ENCODE data around the gene DPYD. TPM values are rescaled to one million over a fixed set of nuclear protein-coding genes. Genes with fewer than 3 reads are reported as not detected.

The DPYD gene
- total and polyA plus RNA-seq, 12 donors: 4.1 to 22.0 (median 7.0) TPM

DNA sequence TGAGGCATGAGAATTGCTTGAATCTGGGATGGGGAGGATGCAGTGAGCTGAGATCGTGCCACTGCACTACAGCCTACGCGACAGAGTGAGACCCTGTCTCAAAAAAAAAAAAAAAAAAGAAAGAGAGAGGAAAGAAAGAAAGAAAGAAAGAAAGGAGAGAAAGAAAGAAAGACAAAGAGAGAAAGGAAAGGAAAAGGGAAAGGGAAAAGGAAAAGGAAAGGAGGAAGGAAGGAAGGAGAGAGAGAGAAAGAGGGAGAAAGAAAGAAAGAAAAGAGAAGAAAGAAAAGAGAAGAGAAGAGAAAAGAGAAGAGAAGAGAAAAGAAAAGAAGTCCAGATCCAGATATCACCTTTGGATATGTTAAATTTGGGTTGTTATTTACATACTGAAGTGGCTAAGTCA is 106.0 kb downstream of the DPYD start:
- WGBS, 2 donors: 87 to 94% methylated on average over 3 of the region's 3 CpGs
- DNase-seq (no peak), ATAC-seq (no peak)
- Histone ChIP-seq H3K27me3 (no peaks in the 10 kb centered on the region), H3K27ac (no peak overlapping the region), H3K9me3 (no peaks in the 10 kb centered on the region), H3K36me3 (no peaks in the 10 kb centered on the region), H3K4me3 (no peak overlapping the region), H3K4me1 (no peaks in the 10 kb centered on the region)
- intact Hi-C loops (cut with DNase I): loop anchor here in 2 of 10 donors (5.0 to 10.0 kb wide), 3 partner anchors 150 to 678 kb away; no protein-coding TSS in a partner anchor
- TF ChIP-seq, protein P1, sequence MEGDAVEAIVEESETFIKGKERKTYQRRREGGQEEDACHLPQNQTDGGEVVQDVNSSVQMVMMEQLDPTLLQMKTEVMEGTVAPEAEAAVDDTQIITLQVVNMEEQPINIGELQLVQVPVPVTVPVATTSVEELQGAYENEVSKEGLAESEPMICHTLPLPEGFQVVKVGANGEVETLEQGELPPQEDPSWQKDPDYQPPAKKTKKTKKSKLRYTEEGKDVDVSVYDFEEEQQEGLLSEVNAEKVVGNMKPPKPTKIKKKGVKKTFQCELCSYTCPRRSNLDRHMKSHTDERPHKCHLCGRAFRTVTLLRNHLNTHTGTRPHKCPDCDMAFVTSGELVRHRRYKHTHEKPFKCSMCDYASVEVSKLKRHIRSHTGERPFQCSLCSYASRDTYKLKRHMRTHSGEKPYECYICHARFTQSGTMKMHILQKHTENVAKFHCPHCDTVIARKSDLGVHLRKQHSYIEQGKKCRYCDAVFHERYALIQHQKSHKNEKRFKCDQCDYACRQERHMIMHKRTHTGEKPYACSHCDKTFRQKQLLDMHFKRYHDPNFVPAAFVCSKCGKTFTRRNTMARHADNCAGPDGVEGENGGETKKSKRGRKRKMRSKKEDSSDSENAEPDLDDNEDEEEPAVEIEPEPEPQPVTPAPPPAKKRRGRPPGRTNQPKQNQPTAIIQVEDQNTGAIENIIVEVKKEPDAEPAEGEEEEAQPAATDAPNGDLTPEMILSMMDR (IDR thresholded peaks at IDR 0.05): no peak

DNA sequence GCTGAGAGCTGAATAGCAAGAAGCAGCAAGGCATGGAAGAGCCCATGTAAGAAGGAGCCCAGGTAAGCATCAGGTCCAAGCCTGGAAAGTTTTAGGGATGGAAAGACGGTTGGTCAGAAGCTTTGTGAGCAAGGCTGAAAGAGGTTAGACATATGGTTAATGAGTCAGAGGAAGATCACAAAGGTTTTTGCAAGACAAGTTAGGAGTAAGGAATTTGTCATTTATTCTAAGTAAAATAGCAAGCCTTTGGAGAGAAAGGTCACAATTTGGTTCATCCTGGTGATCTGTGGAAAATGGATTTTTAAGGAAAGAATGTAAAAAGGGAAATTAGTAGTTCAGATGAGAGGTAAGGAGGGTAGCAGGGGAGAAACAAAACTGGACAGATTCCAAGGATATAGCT is 106.7 kb downstream of the DPYD start:
- intact Hi-C loops (cut with DNase I): loop anchor here in 2 of 10 donors (10.0 kb wide), 2 partner anchors 149 to 569 kb away; no protein-coding TSS in a partner anchor
- WGBS, 2 donors: 82 to 93% methylated on average over 1 of the region's 1 CpG
- no peak for ATAC-seq

DNA sequence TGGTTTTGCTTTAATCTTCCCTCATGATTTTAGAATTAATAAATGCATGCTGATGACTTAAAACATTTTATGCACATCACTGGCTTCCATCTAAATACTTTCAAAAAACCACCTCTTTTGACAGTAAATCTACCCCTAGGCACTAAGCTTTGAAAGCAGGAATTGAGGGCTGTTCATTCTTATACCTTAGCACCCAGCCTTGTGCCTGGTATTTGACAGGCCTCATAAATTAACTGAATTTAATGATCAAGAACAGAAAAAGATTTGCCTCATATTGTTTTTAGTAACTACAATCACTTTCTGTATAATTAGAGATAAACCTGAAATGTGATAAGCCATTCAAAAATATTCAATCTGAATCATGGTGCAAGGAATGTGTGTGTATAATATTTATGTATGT is 108.8 kb downstream of the DPYD start:
- Histone ChIP-seq H3K36me3 (no peaks in the 10 kb centered on the region), H3K4me1 (peaks cover 0 to 2% (median 0%) of the 10 kb centered on the region in 9 donors), H3K9me3 (no peaks in the 10 kb centered on the region), H3K4me3 (no peak overlapping the region), H3K27ac (no peak overlapping the region), H3K27me3 (no peaks in the 10 kb centered on the region)
- intact Hi-C loops (cut with DNase I): loop anchor here in 2 of 10 donors (10.0 kb wide), 2 partner anchors 147 to 567 kb away; no protein-coding TSS in a partner anchor
- ATAC-seq: no peak
- TF ChIP-seq, protein P1 (IDR thresholded peaks at IDR 0.05): no peak
- no peak for DNase-seq

More for the DNA sequence above, 106.7 kb downstream of the DPYD start:
- H3K9me3 ChIP-seq: no peaks in the 10 kb centered on the region
- H3K36me3 ChIP-seq: no peaks in the 10 kb centered on the region
- no peak for DNase-seq
- no peak overlapping the region for H3K4me3 ChIP-seq
- H3K27me3 ChIP-seq: no peaks in the 10 kb centered on the region
- TF ChIP-seq, protein P1 (IDR thresholded peaks at IDR 0.05): no peak
- H3K4me1 ChIP-seq: no peaks in the 10 kb centered on the region
- no peak overlapping the region for H3K27ac ChIP-seq

DNA sequence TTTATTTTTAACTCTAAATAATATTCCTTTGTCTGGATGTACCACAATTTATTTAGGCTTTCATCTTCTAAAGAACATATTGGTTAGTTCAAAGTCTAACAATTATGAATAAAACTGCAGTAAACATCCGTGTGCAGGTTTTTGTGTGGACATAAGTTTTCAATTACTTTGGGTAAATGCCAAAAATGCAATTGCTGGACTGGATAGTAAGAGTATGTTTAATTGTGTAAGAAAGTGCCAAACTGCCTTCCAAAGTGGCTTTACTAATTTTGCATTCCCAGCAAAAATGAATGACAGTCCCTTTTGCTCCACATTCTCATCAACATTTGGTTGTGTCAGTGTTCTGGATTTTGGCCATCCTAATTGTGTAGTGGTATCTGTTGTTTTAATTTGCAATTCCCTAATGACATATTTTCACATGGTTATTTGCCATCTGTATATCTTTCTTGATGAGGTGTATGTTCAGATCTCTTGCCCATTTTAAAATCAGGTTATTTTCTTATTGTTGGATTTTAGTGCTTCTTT is 113.8 kb downstream of the DPYD start:
- Histone ChIP-seq H3K36me3 (no peaks in the 10 kb centered on the region), H3K4me3 (no peak overlapping the region), H3K9me3 (no peaks in the 10 kb centered on the region), H3K4me1 (peaks cover 0 to 7% (median 0%) of the 10 kb centered on the region in 9 donors), H3K27ac (no peak overlapping the region), H3K27me3 (no peaks in the 10 kb centered on the region)
- 49 to 74% methylated on average over 1 of the region's 1 CpG for WGBS, 2 donors
- TF ChIP-seq, protein P1 (IDR thresholded peaks at IDR 0.05): no peak
- ATAC-seq: no peak
- intact Hi-C loops (cut with DNase I): no loop called here
- no peak for DNase-seq

Measured in heart right ventricle (tissue), 16 donors.